ENCODE results near the gene SMIM13.
"Not testable (repeated sequence)": the region's sequence is repeated elsewhere in the genome, so short reads cannot be mapped to it uniquely, and the experiment has no call there.

Gene SMIM13

DNA sequence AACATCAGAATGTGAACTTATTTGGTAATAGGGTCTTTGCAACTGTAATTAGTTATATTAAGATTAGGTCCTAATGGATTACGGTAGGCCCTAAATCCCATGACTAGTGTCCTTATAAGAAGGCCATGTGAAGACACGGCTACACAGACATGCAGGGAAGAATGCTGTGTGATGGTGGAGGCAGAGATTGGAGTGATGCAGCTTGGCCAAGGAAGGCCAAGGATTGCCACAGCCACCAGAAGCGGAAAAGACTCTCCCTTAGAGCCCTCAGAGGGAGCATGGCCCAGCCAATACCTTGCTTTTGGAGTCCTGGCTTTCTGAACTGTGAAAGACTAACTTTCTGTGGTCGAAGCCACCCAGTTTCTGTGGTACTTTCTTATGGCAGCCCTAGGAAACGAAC, 9.7 kb upstream of the SMIM13 start:
- no peak for DNase-seq (ENCODE audit: low read depth)

DNA sequence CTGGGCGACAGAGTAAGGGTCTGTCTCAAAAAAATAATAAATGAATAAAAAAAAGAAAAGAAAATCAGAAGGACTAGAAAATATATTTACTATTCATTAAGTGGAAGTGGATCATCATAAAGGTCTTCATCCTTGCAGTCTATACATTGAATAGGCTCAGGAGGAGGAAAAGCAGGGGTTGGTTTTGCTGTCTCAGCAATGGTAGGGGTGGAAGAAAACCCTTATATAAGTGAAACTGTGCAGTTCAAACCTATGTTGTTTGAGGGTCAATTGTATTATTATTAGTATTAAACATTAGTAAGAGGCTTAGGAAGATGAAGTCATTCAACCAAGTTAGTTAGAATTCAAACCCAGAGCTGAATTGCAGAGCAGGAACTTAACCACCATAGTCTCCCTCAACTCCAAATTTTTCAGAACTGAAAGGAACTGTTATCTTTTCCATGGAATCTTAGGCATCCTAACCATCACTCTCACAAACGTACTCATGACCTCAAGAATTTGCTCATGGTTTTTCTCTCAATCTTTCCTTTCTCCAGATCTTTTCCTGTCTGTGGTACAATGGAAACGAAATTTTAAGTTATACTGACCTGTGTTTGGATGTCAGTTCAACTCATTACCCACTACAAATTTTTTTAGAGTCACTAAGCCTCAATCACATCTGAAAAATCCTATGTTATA, 7.7 kb upstream of the SMIM13 start:
- no peak for DNase-seq (ENCODE audit: low read depth)

DNA sequence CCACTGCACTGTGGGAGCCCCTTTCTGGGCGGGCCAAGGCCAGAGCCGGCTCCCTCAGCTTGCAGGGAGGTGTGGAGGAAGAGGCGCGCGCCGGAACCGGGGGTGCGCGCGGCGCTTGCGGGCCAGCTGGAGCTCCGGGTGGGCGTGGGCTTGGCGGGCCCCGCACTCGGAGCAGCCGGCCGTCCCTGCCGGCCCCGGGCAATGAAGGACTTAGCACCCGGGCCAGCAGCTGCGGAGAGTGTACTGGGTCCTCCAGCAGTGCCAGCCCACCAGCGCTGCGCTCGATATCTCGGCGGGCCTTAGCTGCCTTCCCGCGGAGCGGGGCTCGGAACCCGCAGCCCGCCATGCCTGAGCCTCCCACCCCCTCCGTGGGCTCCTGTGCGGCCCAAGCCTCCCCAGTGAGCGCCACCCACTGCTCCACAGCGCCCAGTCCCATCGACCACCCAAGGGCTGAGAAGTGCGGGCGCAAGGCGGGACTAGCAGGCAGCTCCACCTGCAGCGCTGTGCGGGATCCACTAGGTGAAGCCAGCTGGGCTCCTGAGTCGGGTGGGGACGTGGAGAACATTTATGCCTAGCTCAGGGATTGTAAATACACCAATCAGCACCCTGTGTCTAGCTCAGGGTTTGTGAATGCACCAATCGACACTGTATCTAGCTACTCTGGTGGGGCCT, 6.4 kb upstream of the SMIM13 start:
- DNase-seq (ENCODE audit: low read depth): not testable (repeated sequence)

DNA sequence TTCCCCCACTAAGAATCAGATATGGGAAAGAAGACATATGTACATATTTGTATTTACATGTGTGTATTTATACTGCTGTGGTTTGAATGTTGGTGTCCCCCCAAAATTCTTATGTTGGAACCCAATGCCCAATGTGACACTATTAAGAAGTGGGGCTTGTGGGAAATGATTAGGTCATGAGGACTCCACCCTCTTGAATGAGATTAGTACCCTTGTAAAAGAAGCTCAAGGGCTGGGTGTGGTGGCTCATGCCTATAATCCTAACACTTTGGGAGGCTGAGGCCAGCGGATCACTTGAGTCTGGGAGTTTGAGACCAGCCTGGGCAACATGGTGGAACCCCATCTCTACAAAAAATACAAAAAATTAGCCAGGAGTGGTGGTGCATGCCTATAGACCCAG, 3.9 kb upstream of the SMIM13 start:
- no peak for DNase-seq (ENCODE audit: low read depth)

DNA sequence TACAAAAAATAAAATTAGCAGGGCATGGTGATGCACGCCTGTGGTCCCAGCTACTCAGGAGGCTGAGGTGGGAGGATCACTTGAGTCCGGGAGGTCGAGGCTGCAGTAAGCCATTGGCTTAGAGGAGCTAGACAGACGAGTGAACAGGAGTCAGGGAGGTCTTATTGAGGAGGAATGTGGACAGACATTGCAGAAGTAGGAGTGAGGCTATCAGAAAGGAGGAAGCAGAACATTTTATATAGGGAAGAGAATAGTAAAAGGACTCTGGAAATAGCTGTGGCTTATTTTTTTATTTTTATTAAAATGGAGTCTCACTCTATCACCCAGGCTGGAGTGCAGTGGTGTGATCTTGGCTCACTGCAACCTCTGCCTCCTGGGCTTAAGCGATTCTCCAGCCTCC, 2.5 kb upstream of the SMIM13 start:
- DNase-seq (ENCODE audit: low read depth): not testable (repeated sequence)

DNA sequence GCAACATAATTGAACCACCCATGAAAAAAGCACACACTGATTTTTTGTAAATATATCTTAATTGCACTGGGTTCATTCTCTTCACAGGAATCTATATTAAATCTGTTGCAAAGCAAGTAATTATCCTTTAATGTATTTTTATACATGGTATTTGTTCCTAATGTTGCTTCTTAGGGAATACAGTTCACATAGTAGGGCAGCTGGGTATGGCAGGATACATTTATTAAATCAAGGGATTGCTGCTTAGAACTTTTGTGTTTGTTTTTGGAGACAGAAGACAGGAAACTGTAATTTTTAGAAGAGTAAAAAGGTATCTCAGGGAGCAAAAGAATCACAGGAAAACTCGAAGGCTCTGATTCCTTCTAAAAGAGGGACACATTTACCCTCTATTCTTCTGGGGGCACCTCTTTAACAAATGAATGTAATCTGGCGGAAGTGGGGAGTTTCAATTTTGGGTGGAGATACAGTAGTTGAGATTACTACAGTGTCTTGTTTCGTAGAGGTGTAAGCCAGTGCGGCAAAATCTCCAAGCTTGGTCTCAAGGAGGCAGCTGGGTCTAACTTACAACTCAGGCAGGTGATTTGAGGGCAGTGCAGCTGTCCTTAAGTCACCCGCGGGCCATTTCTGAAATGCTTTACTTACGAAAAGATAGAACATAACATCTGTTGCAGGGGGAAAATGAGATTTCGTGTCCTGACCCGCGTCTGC, 812 bp upstream of the SMIM13 start:
- no peak for DNase-seq (ENCODE audit: low read depth)

DNA sequence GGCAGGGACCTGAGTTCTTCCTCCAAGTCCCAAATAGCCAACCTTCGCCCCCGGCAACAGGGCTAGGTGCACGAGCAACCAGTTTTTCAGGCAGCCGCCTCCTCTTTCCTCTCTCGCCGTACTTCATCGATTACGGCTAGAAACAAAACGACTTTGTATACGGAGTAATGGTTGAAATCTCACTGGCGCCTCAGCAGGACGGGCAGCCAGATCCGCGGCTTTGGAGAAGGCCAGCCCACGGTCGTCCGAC, 333 bp upstream of the SMIM13 start:
- no peak for DNase-seq (ENCODE audit: low read depth)

DNA sequence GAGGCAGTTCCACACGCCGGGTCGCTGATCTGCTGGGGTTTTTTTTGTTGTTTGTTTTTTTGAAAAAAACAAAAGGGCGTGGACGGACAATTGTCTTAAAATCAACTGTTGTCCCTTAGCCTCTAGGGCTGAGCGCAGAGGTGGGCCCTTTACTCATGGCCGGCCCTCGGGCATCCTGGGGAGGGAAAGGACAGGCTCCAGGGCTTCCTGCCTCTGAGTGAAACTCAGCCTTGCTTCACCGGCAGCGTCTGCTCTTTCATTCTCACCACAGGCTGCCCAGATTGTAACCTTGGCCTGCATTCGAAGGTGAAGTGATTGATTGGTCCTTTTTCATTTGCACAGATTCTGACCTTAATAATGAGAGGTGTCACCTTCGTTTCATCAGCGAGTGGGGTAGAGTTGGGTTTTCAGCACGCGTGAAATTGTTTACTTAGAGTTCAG, 797 bp downstream of the SMIM13 start:
- peak; percentile 19 for DNase-seq (ENCODE audit: low read depth)

DNA sequence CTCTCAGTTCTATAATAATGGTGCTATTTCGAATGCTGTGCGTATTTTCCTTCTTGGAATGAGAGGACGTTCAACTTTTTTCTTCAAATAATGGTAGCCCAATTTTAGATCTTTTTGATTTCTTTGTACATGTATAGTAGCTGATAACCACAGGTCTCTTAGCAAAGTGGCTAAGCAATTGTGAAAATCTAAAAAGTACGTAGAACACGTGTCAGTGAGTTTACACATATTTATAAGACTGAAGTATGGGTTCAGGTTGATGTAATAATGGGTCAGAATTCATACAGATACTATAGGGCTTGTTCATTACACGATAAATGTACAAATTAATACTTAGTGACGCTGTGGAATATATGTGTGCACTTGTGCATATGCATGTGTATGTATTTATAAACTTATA, 1.3 kb downstream of the SMIM13 start:
- DNase-seq (ENCODE audit: low read depth): no peak

DNA sequence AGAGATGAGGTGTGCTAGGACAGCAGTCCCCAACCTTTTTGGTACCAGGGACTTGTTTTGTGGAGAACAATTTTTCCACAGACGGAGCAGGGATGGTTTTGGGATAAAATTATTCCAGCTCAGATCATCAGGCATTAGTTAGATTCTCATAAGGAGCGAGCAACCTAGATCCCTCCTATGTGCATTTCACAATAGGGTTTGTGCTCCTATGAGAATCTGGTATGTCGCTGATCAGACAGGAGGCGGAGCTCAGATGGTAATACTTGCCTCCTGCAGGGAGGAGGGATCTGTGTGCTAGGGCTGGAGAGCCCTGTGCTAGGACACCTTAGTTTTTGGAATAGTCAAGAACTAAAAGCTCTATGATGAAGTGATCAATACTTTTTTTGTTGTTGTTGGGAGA, 2.5 kb downstream of the SMIM13 start:
- no peak for DNase-seq (ENCODE audit: low read depth)

DNA sequence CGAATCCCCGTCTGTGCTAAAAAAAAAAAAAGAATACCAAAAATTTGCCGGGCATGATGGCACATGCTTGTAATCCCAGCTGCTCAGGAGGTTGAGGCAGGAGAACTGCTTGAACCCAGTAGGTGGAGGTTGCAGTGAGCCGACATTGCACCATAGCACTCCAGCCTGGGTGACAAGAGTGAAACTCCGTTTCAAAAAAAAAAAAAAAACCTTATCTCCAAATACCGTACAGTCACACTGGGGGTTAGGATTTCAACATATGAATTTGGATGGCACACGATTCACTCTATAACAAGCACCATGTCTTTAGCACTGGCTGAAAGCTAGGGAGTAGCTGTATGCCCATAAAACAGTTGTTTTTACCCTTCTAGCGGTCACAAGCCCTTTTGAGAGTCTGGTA, 3.8 kb downstream of the SMIM13 start:
- DNase-seq (ENCODE audit: low read depth): no peak

DNA sequence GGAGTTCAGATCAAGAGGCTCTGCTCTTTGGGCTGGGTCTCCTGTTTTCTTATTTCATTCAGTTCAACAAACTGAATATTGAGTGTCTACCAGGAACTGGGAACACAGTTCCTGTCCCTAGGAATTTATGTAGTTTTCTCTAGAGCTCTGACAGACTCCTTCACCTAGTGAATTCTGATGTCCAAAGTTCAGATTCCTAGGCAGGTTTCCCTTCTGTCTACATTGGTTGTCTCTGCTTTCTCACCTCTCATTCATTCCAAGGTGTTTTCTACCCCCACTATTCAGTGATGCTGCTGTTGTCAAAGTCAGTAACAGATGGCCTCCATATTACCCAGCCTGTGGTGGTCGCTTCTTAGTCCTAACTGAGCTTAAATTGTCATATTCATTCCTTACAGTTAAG, 4.4 kb downstream of the SMIM13 start:
- no peak for DNase-seq (ENCODE audit: low read depth)

DNA sequence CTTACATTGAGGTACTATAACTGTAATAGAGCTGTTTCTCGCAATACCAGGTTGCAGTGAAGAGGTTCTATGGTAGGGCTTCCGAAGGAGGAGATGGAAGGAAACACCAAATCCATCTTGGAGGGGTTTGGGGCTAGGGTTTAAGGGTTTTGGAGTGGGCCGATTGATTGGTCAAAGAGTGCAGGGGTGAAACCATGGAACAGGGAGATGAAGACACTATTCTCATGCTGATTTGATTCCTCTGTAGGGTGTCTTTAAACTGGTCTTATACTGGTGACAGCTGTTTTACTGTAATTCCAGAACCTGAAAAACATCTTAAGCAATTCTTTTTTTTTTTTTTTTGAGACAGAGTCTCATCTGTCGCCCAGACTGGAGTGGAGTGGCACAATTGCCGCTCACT, 7.8 kb downstream of the SMIM13 start:
- no peak for DNase-seq (ENCODE audit: low read depth)

DNA sequence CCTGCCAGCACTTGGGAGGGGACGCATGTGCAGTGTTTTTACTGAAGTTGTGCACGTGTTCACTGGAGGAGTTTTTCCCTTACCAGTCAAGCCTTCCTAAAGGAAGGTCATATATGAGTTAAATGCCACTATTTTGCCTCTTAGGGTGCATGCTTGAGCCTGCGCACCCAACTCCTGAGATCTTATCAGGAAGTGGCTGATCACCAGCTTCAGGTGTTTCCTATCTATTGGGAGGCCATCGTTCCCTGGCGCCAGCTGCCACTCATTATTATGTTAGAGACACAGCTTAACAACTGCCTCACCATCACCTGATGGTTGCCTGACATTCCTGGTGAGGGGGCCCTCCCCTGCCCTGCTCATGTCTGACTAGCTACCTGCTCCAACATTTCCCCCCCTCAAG, 9.4 kb downstream of the SMIM13 start:
- no peak for DNase-seq (ENCODE audit: low read depth)

DNA sequence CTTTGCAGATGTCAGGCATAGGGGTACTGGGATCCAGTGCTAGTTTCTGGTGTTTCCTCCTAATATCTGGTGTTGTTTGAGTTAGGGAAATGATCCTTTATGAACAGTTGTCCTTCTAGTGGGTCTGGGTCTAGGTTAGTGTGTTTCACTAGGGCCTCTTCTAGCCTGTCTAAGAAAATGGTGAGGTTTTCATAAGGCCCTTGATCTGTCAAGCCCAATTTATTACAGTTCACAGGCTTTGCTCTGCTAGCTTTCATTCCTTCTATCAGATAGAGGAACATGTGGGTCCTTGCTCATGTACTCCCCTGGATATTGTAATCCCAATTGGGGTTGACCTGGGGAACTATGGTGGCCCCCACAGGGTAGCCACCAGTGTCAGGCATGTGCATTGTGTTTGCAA, 15.1 kb downstream of the SMIM13 start:
- no peak for DNase-seq (ENCODE audit: low read depth)

DNA sequence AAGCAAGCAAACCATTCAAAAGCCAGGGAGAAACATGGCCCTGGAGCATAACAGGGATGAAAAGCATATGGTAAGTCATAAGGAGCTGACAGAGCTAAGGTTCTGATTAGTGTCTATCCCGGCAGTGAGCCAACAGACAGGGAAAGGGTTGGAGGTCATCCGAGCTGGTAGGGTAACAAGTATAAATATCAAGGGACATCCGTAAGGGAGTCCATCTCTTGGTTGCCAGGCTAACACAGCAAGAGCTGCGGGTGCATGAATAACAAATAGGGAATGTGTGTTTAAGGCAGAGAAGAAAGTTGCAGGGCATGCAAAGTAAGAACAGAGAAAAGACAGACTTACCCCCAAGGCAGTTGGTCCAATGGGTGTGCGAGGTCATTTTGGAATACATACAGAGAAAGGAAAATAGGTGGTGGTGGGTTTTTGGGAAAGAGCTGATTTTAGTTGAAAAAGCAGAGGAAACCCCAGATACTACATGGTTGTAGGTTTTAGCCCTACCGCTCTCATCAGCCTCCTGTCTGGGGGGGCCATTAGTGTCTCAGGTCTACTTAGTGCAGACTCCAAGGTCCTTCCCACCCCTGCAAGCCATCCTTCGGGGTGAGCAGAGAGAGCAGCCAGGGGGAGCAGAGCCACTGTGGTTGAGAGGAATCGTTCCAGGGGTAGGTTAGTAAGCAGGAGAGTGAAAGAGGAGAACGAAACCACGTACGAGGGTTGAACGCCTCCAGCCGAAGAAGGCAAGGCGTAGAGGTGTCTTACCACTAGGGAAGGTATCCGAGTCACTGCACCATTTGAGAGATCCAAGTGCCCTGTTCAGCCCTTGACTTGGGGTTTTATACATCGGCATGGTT, 17.5 kb downstream of the SMIM13 start, which contains the start of gene ERVFRD-1:
TSS of gene ERVFRD-1 (minus strand) at position 805 of the 848 bp plus-strand sequence. CDS start 6,415 bp downstream, outside the sequence.
- no peak for DNase-seq (ENCODE audit: low read depth)

DNA sequence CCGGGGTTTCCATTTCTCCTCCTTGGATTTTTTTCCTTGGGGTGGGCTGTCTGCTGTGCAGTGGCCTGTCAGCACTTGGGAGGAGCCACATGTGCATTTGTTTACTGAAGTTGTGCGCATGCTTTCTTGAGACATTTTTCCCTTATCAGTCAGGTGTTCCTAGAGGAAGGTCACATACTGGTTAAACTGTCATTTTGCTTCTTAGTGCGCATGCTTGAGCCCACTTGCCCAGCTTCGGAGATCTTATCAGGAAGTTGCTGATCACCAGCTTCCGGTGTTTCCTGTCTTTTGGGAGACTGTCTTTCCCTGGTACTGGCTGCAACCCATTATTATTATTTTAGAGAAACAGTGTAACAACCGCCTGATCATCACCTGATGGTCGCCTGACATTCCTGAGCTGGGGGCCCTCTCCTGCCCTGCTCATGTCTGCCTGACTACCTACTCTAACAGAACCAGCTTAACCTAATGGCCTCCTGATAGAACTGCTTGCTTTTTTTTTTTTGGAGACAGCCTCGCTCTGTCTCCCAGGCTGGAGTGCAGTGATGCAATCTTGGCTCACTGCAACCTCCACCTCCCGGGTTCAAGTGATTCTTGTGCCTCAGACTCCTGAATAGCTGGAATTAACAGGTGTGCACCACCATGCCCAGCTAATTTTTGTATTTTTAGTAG, 18.3 kb downstream of the SMIM13 start:
- DNase-seq (ENCODE audit: low read depth): no peak

DNA sequence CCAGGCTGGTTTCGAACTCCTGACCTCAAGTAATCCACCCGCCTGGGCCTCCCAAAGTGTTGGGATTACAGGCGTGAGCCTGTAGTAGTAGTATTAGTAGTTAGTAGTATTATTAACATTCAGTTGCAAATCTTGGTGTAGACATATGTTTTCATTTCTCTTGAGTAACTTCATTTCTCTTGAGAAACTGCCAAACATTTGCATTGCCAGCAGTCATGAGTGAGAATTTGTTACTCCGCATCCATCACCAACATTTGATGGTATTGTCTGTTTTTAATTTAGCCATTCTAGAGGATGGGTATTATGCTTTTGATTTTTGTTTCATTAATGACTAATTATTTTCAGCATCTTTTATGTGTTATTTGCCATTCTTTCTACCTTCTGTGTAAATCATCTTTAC, 19.4 kb downstream of the SMIM13 start:
- DNase-seq (ENCODE audit: low read depth): no peak

DNA sequence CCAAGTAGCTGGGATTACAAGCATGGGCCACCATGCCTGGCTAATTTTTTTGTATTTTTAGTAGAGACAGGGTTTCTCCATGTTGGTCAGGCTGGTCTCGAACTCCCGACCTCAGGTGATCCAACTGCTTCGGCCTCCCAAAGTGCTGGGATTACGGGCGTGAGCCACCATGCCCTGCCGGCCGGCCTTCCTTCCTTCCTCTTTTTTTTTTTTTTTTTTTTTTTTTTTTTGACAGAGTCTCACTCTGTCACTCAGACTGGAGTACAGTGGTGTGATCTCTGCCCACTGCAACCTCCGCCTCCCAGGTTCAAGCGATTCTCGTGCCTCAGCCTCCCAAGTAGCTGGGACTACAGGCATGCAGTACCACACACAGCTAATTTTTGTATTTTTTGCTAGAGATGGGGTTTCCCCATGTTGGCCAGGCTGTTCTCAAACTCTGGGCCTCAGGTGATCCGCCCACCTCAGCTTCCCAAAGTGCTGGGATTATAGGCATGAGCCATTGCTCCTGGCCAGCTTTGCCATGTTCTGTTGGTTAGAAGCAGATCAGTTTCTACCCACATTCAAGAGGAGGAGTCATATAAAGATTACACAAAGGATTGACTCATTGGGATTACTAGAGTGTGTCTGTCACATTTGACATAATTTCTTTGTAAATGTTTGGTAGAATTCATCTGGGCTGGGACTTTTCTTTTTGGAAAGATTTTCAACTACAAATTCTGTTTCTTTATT, 22.3 kb downstream of the SMIM13 start:
- not testable (repeated sequence) for DNase-seq (ENCODE audit: low read depth)

DNA sequence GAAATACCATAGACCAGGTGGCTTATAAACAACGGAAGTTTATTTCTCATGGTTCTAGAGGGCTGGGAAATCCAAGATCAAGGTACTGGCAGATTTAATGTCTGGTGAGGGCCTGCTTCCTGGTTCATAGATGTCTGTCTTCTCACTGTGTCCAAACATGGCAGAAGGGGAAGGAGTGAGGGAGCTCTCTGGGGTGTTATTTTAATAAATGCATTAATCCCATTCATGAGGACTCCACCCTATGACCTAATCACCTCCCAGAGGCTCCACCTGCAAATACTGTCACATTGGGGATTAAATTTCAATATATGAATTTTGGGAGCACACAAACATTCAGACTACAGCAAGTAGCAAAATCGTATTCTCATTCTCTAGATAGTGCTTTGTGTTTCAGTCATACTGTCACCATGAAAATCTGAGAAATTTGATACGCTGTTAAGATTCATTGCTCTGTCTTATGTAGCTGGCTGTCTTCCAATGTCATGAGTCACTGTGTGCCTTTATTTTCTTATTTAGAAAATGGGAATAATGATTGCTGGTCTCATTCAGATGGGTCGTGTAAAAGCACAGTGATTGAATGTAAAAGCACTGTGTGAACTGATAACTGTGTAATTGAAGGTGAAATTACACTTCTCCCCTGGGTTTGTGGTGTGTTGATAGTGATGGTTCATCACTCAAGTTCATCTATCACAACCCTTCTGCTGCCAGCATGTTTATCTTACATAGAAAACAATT, 26.8 kb downstream of the SMIM13 start:
- DNase-seq (ENCODE audit: low read depth): no peak

DNA sequence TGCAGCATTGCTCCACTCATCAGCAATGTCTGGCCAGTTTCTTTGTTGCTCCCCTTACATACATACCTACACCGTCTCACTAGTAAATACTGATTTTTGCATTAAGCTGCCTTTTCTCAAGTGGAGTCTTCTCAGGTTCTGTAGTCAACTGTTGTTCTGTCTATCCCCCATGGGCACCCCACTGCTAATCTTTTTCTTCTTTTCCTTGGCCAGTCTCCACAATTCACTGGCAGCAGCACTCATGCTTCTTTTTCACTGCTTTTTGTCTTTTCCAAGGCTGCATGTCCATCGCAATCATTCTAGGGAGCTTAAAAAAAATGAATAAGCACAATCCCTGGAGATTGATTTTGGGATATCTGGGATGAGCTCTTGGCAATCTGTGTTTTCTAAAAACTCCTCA, 28.2 kb downstream of the SMIM13 start:
- DNase-seq (ENCODE audit: low read depth): no peak

All from stimulated activated CD8-positive, alpha-beta memory T cell treated with anti-CD3 and anti-CD28 coated beads, Interleukin-4, amount 100 ng/mL, for 24 hours (primary cell).